ENCODE measurements around the gene C6orf89.

GRCh38 chr6:36927691-36928546, 42.2 kb downstream of the C6orf89 start:
- no peak for TF ChIP-seq EZH2 (IDR thresholded peaks at IDR 0.05)
- no peak for TF ChIP-seq POLR2AphosphoS5 (IDR thresholded peaks at IDR 0.05; ENCODE audit: borderline replicate concordance, low read depth, low read length)

Measured in SK-N-MC (cell line).